G401 (cell line): ENCODE data around the gene RBM15B. TPM values are rescaled to one million over a fixed set of nuclear protein-coding genes. Genes with fewer than 3 reads are reported as not detected.
"Not testable (repeated sequence)": the region's sequence is repeated elsewhere in the genome, so short reads cannot be mapped to it uniquely, and the experiment has no call there.

Experiments
- DNase-seq: peaks from one replicate; pipeline ENCODE4 v3.0.0-alpha.2; 2015; ENCODE audit warnings: low spot score
- in situ Hi-C: cut with HindIII; loops from 2 replicates; pipeline ENCODE4 v1.10.0; 2016; ENCODE audit warnings: low sequenced_read_pairs, mixed read lengths
- total RNA-seq: library from RNA; depleted of rRNA; stranded (reverse); fragments of >200 nt; shearing (Covaris generic); gene quantifications from 2 replicates; pipeline ENCODE4 v1.2.3, GENCODE V29; 2014

The RBM15B gene
- total RNA-seq, 1 experiment from 2014 or later: 52.6 TPM

GRCh38 chr3:51375136-51375535 lies 15.9 kb upstream of the RBM15B start:
- DNase-seq: peak; percentile 64
- in situ Hi-C loops: loop anchor here (25.0 kb wide), 1 partner anchor 763 kb away; the partner anchor contains the start of genes CISH and MAPKAPK3

GRCh38 chr3:51375571-51375970 lies 15.5 kb upstream of the RBM15B start:
- peak; percentile 85 for DNase-seq
- in situ Hi-C loops: loop anchor here (25.0 kb wide), 1 partner anchor 763 kb away; the partner anchor contains the start of genes CISH and MAPKAPK3

- DNase-seq: no peak
- in situ Hi-C loops: loop anchor here (25.0 kb wide), 1 partner anchor 766 kb away; the partner anchor contains the start of genes CISH and MAPKAPK3
Observed at GRCh38 chr3:51378065-51378464, 13.0 kb upstream of the RBM15B start.

- DNase-seq: no peak
- in situ Hi-C loops: loop anchor here (25.0 kb wide), 1 partner anchor 766 kb away; the partner anchor contains the start of genes CISH and MAPKAPK3
Observed at GRCh38 chr3:51378726-51379125, 12.4 kb upstream of the RBM15B start.

GRCh38 chr3:51379301-51379700 lies 11.8 kb upstream of the RBM15B start:
- in situ Hi-C loops: loop anchor here (25.0 kb wide), 1 partner anchor 767 kb away; the partner anchor contains the start of genes CISH and MAPKAPK3

GRCh38 chr3:51379746-51380455 lies 11.2 kb upstream of the RBM15B start:
- in situ Hi-C loops: loop anchor here (25.0 kb wide), 1 partner anchor 768 kb away; the partner anchor contains the start of genes CISH and MAPKAPK3
- no peak for DNase-seq

More at GRCh38 chr3:51379301-51379700, 11.8 kb upstream of the RBM15B start:
- DNase-seq: no peak

GRCh38 chr3:51380601-51381332 lies 10.3 kb upstream of the RBM15B start:
- in situ Hi-C loops: loop anchor here (25.0 kb wide), 1 partner anchor 768 kb away; the partner anchor contains the start of genes CISH and MAPKAPK3

GRCh38 chr3:51381333-51381705 lies 9.8 kb upstream of the RBM15B start:
- in situ Hi-C loops: loop anchor here (25.0 kb wide), 1 partner anchor 769 kb away; the partner anchor contains the start of genes CISH and MAPKAPK3
- DNase-seq: no peak

More at GRCh38 chr3:51380601-51381332, 10.3 kb upstream of the RBM15B start:
- DNase-seq: no peak

- in situ Hi-C loops: loop anchor here (25.0 kb wide), 1 partner anchor 770 kb away; the partner anchor contains the start of genes CISH and MAPKAPK3
- no peak for DNase-seq
Observed at GRCh38 chr3:51382076-51382745, 8.9 kb upstream of the RBM15B start.

- in situ Hi-C loops: loop anchor here (25.0 kb wide), 1 partner anchor 771 kb away; the partner anchor contains the start of genes CISH and MAPKAPK3
- DNase-seq: no peak
Observed at GRCh38 chr3:51382947-51383578, 8.0 kb upstream of the RBM15B start.

- no peak for DNase-seq
- in situ Hi-C loops: loop anchor here (25.0 kb wide), 1 partner anchor 772 kb away; the partner anchor contains the start of genes CISH and MAPKAPK3
Observed at GRCh38 chr3:51384055-51384725, 6.9 kb upstream of the RBM15B start.

GRCh38 chr3:51384726-51385473 lies 6.2 kb upstream of the RBM15B start, which contains the start of gene MANF:
Gene MANF (plus strand): TSS chr3:51385291. CDS start chr3:51385343, 52 bp downstream.
- peak; percentile 99 for DNase-seq
- in situ Hi-C loops: loop anchor here (25.0 kb wide), 1 partner anchor 773 kb away; the partner anchor contains the start of genes CISH and MAPKAPK3

- in situ Hi-C loops: loop anchor here (25.0 kb wide), 1 partner anchor 773 kb away; the partner anchor contains the start of genes CISH and MAPKAPK3
- DNase-seq: no peak
Observed at GRCh38 chr3:51385621-51386091, 5.4 kb upstream of the RBM15B start.

- in situ Hi-C loops: loop anchor here (25.0 kb wide), 1 partner anchor 774 kb away; the partner anchor contains the start of genes CISH and MAPKAPK3
- no peak for DNase-seq
Observed at GRCh38 chr3:51386159-51386851, 4.8 kb upstream of the RBM15B start.

GRCh38 chr3:51386852-51387229 lies 4.2 kb upstream of the RBM15B start:
- no peak for DNase-seq
- in situ Hi-C loops: loop anchor here (25.0 kb wide), 1 partner anchor 775 kb away; the partner anchor contains the start of genes CISH and MAPKAPK3

- in situ Hi-C loops: loop anchor here (25.0 kb wide), 1 partner anchor 775 kb away; the partner anchor contains the start of genes CISH and MAPKAPK3
- not testable (repeated sequence) for DNase-seq
Observed at GRCh38 chr3:51387281-51387680, 3.8 kb upstream of the RBM15B start.
